Activated CD8-positive, alpha-beta T cell treated with anti-CD3 and anti-CD28 coated beads, Interleukin-2, amount 10 ng/mL, durations not matched to agents 7 days and 5 days (primary cell): ENCODE measurements around the gene DAZAP1. TPM values are rescaled to one million over a fixed set of nuclear protein-coding genes. Genes with fewer than 3 reads are reported as not detected.
A peak's percentile ranks its signal among the peaks of the same experiment; 100 is the strongest.

ENCODE experiments used
- ATAC-seq: fragments of 150-1000 bp; cut with Tn5 transposase; one replicate; pipeline ENCODE4 v1.10.0; 2021; ENCODE audit warnings: moderate library complexity
- CTCF ChIA-PET: fragments of 350-600 bp; sonication (Branson Sonifier 250); formaldehyde crosslinking; loops from one replicate; lab custom pipeline; 2021; ENCODE audit warnings: antibody characterized with exemption; lab: Charles Lee
- POLR2A ChIA-PET: fragments of 350-600 bp; sonication (Branson Sonifier 250); formaldehyde crosslinking; loops from one replicate; lab custom pipeline; 2021; ENCODE audit warnings: antibody characterized with exemption; lab: Charles Lee
- DNase-seq: peaks from one replicate; pipeline ENCODE4 v3.0.0-alpha.2; 2020
- H3K27ac Mint-ChIP-seq: one replicate; pipeline ENCODE4 v1.8.0; 2021; ENCODE audit warnings: mild to moderate bottlenecking, mixed read lengths
- H3K27me3 Mint-ChIP-seq: one replicate; pipeline ENCODE4 v1.8.0; 2021; ENCODE audit warnings: low read depth, mixed read lengths
- H3K36me3 Mint-ChIP-seq: one replicate; pipeline ENCODE4 v1.8.0; 2021; ENCODE audit warnings: low read depth, mixed read lengths
- H3K4me1 Mint-ChIP-seq: one replicate; pipeline ENCODE4 v1.8.0; 2021; ENCODE audit warnings: low read depth, mixed read lengths
- H3K4me3 Mint-ChIP-seq: one replicate; pipeline ENCODE4 v1.8.0; 2021; ENCODE audit warnings: mild to moderate bottlenecking, mixed read lengths
- H3K9me3 Mint-ChIP-seq: one replicate; pipeline ENCODE4 v1.8.0; 2022; ENCODE audit warnings: mixed read lengths; ENCODE audit not compliant: insufficient read depth
- total RNA-seq, 2 experiments: library from RNA; stranded (reverse); gene quantifications; one replicate each; pipeline ENCODE4 v1.2.3, GENCODE V29; 2021

DAZAP1 gene
- total RNA-seq, 2 experiments from 2014 or later = 264 to 270 TPM

DNA sequence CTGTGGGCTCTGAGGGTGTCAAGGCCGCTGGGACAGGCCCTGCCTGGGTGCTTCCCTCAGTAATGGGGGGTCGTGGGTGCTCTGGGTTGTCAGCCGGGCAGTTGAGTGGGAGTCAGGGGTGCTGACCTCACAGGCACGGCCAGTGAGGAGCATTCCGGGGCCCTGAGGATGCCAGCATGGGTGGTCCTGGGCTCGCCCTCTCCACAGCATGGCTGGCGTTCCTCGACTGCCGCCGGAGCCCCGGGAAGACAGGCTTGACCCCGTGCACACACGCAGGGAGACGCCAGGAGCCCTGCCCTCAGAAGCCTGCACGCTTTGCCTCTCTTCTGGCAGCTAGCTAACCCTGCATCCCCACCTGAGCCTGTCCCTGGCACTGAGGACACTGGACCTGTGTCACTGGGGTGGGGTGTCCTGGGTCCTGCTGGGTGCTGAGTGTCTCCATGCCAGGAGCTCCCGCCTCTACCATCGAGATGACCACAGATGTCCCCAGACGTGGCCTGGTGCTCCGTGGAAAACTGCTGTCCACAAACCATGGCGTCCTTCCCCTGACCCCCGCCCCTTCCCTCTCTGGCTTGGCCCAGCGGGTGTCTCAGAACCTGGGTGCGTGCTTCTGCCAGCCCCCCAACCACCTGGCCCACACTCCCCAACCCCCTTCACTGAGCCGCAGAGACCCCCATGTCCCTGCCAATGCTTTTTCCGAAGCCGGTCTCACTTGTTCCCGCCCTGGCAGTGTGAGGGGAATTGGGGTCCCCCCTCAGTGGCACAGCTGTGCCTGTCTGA, 28.1 kb upstream of the DAZAP1 start:
- H3K27ac Mint-ChIP-seq = no peak overlapping the region

DNA sequence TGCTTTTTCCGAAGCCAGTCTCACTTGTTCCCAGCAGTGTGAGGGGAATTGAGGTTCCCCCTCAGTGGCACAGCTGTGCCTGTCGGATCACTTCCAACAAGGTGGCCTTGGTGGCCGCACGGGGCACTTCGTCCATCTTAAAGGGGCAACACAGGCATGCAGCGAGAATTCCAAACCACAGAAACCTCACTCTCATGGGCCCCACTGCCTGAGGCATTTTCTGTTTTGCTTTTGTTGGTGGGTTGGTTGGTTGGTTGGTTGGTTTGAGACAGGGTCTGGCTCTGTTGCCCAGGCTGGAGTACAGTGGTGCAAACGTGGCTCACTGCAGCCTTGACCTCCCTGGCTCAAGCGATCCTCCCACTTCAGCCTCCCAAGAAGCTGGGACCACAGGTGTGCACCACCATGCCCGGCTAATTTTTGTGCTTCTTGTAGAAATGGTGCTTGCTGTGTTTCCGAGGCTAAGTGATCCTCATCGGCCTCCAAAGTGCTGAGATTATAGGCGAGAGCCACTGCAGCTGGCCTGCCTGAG, 27.4 kb upstream of the DAZAP1 start:
- POLR2A ChIA-PET = no interaction called here
- CTCF ChIA-PET = interaction anchor here (1.3 kb wide), 1 partner anchor 100 kb away, joined by 3 read pairs; no protein-coding TSS in a partner anchor
- no peak for ATAC-seq
- Mint-ChIP-seq H3K9me3 (no peaks in the 10 kb centered on the region), H3K4me1 (peaks cover 16% of the 10 kb centered on the region), H3K27ac (no peak overlapping the region), H3K4me3 (no peak overlapping the region), H3K27me3 (peaks cover 3% of the 10 kb centered on the region), H3K36me3 (peaks cover 11% of the 10 kb centered on the region)
- DNase-seq = no peak

More for the DNA sequence above, 28.1 kb upstream of the DAZAP1 start:
- DNase-seq = no peak
- Mint-ChIP-seq H3K4me1 (peaks cover 9% of the 10 kb centered on the region), H3K9me3 (no peaks in the 10 kb centered on the region), H3K4me3 (no peak overlapping the region), H3K36me3 (peaks cover 13% of the 10 kb centered on the region), H3K27me3 (peaks cover 3% of the 10 kb centered on the region)
- no peak for ATAC-seq
- ChIA-PET POLR2A (no interaction called here), CTCF (no interaction called here)

GRCh38 chr19:1382250-1382649, 25.1 kb upstream of the DAZAP1 start:
- H3K36me3 Mint-ChIP-seq = peaks cover 16% of the 10 kb centered on the region
- no peak overlapping the region for H3K4me3 Mint-ChIP-seq
- H3K9me3 Mint-ChIP-seq = no peaks in the 10 kb centered on the region
- peaks cover 22% of the 10 kb centered on the region for H3K4me1 Mint-ChIP-seq
- ATAC-seq (no peak), DNase-seq (no peak)
- CTCF ChIA-PET = interaction anchor here (0.8 to 2.2 kb wide), 4 partner anchors 10 to 103 kb away, joined by 3 to 7 read pairs (median 4); no protein-coding TSS in a partner anchor
- H3K27me3 Mint-ChIP-seq = peaks cover 3% of the 10 kb centered on the region
- no peak overlapping the region for H3K27ac Mint-ChIP-seq
- POLR2A ChIA-PET = interaction anchor here (1.2 to 1.5 kb wide), 2 partner anchors 15 to 113 kb away, joined by 4 to 6 read pairs; partner anchors contain the start of gene CIRBP

DNA sequence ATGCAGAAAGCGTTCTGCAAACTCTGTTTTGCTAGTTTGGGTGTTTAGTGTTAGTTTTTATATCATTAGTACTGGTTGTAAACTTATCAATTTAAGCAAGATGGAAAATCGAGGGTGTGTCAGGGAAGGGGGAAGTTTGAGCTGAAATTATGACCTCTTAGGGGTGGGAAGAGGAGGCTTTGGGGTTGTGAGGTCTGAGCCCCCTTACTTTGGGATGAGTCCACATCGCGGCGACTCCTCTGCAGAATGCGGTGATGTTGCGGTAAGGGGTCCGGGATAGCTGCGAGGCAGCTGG, 24.4 kb upstream of the DAZAP1 start:
- DNase-seq = no peak
- Mint-ChIP-seq H3K27ac (peak overlapping the region; percentile 98), H3K9me3 (no peaks in the 10 kb centered on the region), H3K36me3 (peaks cover 16% of the 10 kb centered on the region), H3K4me1 (peaks cover 22% of the 10 kb centered on the region), H3K4me3 (peak overlapping the region; percentile 89), H3K27me3 (peaks cover 3% of the 10 kb centered on the region)
- CTCF ChIA-PET = interaction anchor here (0.6 to 2.2 kb wide), 6 partner anchors 10 to 108 kb away, joined by 3 to 7 read pairs (median 4); partner anchors contain the start of gene FAM174C
- no peak for ATAC-seq
- POLR2A ChIA-PET = interaction anchor here (0.7 to 1.5 kb wide), 6 partner anchors 10 to 114 kb away, joined by 3 to 6 read pairs (median 4); partner anchors contain the start of genes CIRBP and FAM174C

DNA sequence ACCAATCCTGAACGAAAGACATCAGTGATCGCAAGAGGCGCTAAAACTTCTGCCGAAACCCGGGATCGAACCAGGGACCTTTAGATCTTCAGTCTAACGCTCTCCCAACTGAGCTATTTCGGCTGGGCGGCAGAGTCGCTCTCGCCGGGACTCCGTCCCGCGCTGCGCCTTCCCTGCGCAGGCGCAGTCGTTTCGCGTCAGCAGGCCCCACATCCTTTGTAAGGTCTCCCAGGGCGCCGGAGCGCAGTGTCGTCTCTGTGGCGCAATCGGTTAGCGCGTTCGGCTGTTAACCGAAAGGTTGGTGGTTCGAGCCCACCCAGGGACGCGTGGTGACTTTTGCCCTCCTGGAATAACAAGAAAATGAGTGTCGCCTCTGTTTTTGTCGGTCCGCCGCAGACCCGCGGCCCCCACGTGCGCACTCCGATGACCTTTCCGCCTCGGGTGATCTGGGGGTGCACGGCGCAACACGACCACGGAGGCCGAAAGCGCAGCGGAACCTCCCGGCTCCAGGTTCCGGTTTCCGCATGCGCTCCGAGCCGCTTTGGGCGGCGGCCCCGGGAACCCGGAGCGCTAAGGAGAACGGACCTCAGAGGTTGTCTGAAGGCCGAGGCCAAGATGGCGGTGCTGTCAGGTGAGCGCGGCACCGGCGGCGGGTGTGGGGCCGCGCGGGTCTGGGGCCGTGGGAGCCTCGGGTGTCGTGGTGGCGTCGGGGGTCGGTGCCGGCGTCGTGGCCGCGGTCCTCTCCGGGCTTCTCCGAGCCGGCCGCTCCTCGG, 23.9 kb upstream of the DAZAP1 start, which contains the start of gene NDUFS7:
Gene NDUFS7 (plus strand): TSS at position 596 of the 773 bp plus-strand sequence. CDS start 20 bp downstream, at position 616.
- H3K27me3 Mint-ChIP-seq = peaks cover 3% of the 10 kb centered on the region
- H3K36me3 Mint-ChIP-seq = peaks cover 18% of the 10 kb centered on the region
- ChIA-PET POLR2A (interaction anchor here (0.7 to 1.5 kb wide), 6 partner anchors 11 to 115 kb away, joined by 3 to 6 read pairs (median 4); partner anchors contain the start of genes CIRBP and FAM174C), CTCF (interaction anchor here (0.6 to 2.2 kb wide), 6 partner anchors 10 to 108 kb away, joined by 3 to 7 read pairs (median 4); partner anchors contain the start of gene FAM174C)
- H3K9me3 Mint-ChIP-seq = no peaks in the 10 kb centered on the region
- peak; percentile 92 for DNase-seq
- peak within 1 kb of the TSS; percentile 89 for H3K4me3 Mint-ChIP-seq
- H3K27ac Mint-ChIP-seq = peak within 1 kb of the TSS; percentile 98
- peak; percentile 88 for ATAC-seq
- H3K4me1 Mint-ChIP-seq = peaks cover 22% of the 10 kb centered on the region

- POLR2A ChIA-PET = interaction anchor here (0.7 kb wide), 1 partner anchor 13 kb away, joined by 3 read pairs; no protein-coding TSS in a partner anchor
- peak overlapping the region; percentile 62 for H3K27ac Mint-ChIP-seq
Measured at GRCh38 chr19:1384085-1384462, 23.3 kb upstream of the DAZAP1 start.

DNA sequence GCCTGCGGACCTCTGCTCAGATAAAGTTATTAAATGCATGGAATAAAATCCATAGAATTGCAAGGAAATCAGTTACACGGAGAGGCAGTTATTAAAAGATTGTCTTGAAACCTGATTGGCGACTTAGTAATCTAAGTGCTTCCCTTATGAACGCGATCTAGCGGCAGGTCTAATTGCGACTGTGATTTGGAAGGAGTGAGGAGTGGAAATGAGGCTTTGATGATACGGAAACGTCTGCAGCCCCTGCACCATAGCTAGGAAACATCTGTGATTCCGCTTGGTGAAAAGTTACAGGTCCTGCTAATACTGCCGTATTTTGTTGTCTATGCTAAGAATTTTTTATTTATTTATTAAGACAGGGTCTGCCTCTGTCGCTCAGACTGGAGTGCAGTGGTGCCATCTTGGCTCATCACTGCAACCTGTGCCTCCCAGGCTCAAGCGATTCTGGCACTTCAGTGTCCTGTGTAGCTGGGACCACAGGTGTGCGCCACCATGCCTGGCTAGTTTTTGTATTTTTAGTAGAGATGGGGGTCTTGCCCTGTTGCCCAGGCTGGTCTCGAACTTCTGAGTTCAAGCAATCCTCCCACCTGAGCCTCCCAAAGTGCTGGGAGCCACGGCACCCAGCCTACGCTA, 22.8 kb upstream of the DAZAP1 start:
- peak overlapping the region; percentile 62 for H3K27ac Mint-ChIP-seq
- ChIA-PET POLR2A (interaction anchor here (0.7 kb wide), 1 partner anchor 12 kb away, joined by 3 read pairs; no protein-coding TSS in a partner anchor), CTCF (interaction anchor here (1.3 kb wide), 2 partner anchors 18 to 140 kb away, joined by 3 read pairs; no protein-coding TSS in a partner anchor)
- peaks cover 3% of the 10 kb centered on the region for H3K27me3 Mint-ChIP-seq
- H3K4me3 Mint-ChIP-seq = peak overlapping the region; percentile 89
- peaks cover 22% of the 10 kb centered on the region for H3K4me1 Mint-ChIP-seq
- H3K9me3 Mint-ChIP-seq = no peaks in the 10 kb centered on the region
- peaks cover 27% of the 10 kb centered on the region for H3K36me3 Mint-ChIP-seq
- no peak for DNase-seq
- no peak for ATAC-seq

More at GRCh38 chr19:1384085-1384462, 23.3 kb upstream of the DAZAP1 start:
- Mint-ChIP-seq H3K9me3 (no peaks in the 10 kb centered on the region), H3K27me3 (peaks cover 3% of the 10 kb centered on the region), H3K36me3 (peaks cover 23% of the 10 kb centered on the region), H3K4me3 (peak overlapping the region; percentile 89), H3K4me1 (peaks cover 22% of the 10 kb centered on the region)
- CTCF ChIA-PET = no interaction called here
- DNase-seq (no peak), ATAC-seq (peak; percentile 3)

DNA sequence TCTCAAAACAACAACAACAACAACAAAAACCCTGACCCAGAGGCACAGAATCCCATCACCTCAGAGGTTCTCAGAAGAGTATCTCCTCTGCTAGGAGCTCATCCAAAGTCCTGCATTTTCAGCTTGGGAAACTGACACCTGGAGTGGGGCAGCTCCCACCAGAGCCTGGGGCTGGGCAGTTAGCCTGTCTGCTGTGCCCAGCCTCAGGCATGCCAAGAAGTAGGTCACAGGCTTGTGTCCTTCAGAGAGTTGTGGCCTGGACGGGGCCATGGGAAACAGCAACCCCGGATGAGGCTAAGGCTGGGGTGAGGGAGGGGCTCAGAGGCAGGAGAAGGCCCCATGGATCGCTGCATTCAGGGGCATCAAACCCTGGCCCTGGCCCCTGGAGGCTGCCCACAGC, 21.6 kb upstream of the DAZAP1 start:
- ATAC-seq (no peak), DNase-seq (no peak)
- H3K27ac Mint-ChIP-seq = no peak overlapping the region
- H3K36me3 Mint-ChIP-seq = peaks cover 34% of the 10 kb centered on the region
- no peak overlapping the region for H3K4me3 Mint-ChIP-seq
- CTCF ChIA-PET = interaction anchor here (1.2 to 1.3 kb wide), 3 partner anchors 17 to 141 kb away, joined by 3 read pairs; no protein-coding TSS in a partner anchor
- peaks cover 3% of the 10 kb centered on the region for H3K27me3 Mint-ChIP-seq
- H3K4me1 Mint-ChIP-seq = peaks cover 22% of the 10 kb centered on the region
- POLR2A ChIA-PET = interaction anchor here (0.6 kb wide), 2 partner anchors 22 to 39 kb away, joined by 3 read pairs; no protein-coding TSS in a partner anchor
- H3K9me3 Mint-ChIP-seq = no peaks in the 10 kb centered on the region

GRCh38 chr19:1386945-1387683, 20.3 kb upstream of the DAZAP1 start:
- Mint-ChIP-seq H3K9me3 (no peaks in the 10 kb centered on the region), H3K36me3 (peaks cover 39% of the 10 kb centered on the region), H3K27ac (no peak overlapping the region), H3K4me1 (peaks cover 22% of the 10 kb centered on the region), H3K4me3 (no peak overlapping the region), H3K27me3 (peaks cover 3% of the 10 kb centered on the region)
- DNase-seq (no peak), ATAC-seq (no peak)
- ChIA-PET POLR2A (no interaction called here), CTCF (no interaction called here)
